Measurements from ENCODE around the gene TXNDC16. TPM values are rescaled to one million over a fixed set of nuclear protein-coding genes. Genes with fewer than 3 reads are reported as not detected.
"Not testable (repeated sequence)": the region's sequence is repeated elsewhere in the genome, so short reads cannot be mapped to it uniquely, and the experiment has no call there.

Gene TXNDC16
- polyA plus RNA-seq (2013, experiment 1 of 2): 8.7 TPM
- 11.0 TPM for polyA plus RNA-seq (2013, experiment 2 of 2)

DNA sequence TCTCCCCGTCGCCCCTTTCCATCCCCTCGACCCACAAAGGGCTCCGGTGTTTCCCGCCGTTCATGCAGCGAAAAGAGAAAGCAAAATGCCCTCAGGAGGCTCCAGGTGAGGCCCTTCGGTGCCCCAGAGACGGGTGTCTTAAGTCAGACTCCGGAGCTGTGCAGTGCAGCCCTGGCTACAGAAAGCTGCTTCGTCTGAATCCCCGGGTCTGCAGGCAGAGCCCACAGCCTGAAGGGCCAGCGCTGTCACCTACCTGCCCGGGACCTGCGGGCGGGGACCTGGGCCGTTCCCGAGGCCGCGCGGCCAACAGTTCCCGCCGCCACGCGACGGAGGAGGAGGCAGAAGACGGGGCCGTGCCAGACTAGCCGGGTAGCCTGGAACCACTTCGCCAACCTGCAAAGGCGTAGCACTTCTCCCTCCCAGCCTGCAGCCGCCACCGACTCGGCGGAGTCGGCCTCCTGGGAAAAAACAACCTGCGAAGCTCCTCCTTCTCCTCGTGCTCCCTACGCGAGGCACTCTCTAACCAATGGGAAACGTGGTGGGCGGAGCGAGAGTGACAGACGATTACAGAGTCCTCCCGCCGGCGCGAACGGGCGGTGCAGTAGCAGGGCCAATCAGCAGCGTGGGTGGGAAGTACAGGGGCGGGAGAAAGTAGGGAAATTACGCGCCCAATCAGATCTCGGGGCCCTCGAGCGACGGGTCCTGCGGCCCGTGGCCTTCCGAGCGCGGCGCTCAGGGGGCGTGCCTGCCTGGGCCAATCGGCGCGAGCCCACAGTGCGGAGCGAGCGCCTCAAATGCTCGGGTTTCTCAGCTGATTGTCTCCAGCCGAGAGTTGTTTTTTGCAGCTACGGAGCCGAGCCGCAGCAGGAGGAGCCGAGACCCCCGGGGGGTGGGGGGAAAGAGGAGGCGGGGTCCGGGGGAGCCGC lies at the start of gene TXNDC16, which contains the start of gene GPR137C:
TSS of gene TXNDC16 (minus strand) at position 443 of the 926 bp plus-strand sequence. CDS start 8,948 bp downstream, outside the sequence.
TSS of gene GPR137C (plus strand) at position 774 of the 926 bp plus-strand sequence. CDS start 312 bp downstream, outside the sequence.
- H3K9ac ChIP-seq (ENCODE audit: low read depth, low read length): peak within 1 kb of the TSS; percentile 80
- H3K27ac ChIP-seq (ENCODE audit: low read depth, low read length): peak within 1 kb of the TSS; percentile 75
- H3K27me3 ChIP-seq (ENCODE audit: insufficient read depth, low read length): peaks cover 17% of the 10 kb centered on the region
- H3K4me3 ChIP-seq (ENCODE audit: low read length): peak within 1 kb of the TSS; percentile 95
- no peaks in the 10 kb centered on the region for H3K36me3 ChIP-seq (ENCODE audit: insufficient read depth, low read length)
- peaks cover 9% of the 10 kb centered on the region; the same call in 1 of the 2 replicates for H3K4me1 ChIP-seq (ENCODE audit: insufficient read depth, low read length)
- no peaks in the 10 kb centered on the region for H3K9me3 ChIP-seq (ENCODE audit: insufficient read depth, low read depth, low read length)
- WGBS: under 1% methylated on average over 81 of the region's 81 CpGs

DNA sequence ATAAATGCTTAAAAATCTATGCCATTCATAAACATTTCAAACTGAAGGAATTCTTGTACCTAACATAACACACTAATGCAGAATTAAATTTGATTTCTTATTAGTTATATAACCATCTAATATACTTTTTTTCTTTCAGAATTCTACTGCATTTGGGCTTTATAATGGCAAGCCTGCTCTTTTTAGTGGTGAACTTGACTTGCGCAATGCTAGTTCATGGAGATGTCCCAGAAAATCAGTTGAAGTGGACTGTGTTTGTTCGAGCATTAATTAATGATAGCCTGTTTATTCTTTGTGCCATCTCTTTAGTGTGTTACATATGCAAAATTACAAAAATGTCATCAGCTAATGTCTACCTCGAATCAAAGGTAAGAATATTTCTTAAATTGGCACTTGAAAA lies 47.7 kb upstream of the TXNDC16 start:
- no peaks in the 10 kb centered on the region for H3K36me3 ChIP-seq (ENCODE audit: insufficient read depth, low read length)
- H3K4me1 ChIP-seq (ENCODE audit: insufficient read depth, low read length): peaks cover 7% of the 10 kb centered on the region; the same call in 1 of the 2 replicates
- peaks cover 4% of the 10 kb centered on the region; the same call in 1 of the 2 replicates for H3K9me3 ChIP-seq (ENCODE audit: insufficient read depth, low read depth, low read length)
- no peak overlapping the region for H3K27ac ChIP-seq (ENCODE audit: low read depth, low read length)
- WGBS: 99% methylated on average over 2 of the region's 3 CpGs
- H3K4me3 ChIP-seq (ENCODE audit: low read length): no peak overlapping the region
- H3K27me3 ChIP-seq (ENCODE audit: insufficient read depth, low read length): no peaks in the 10 kb centered on the region
- no peak overlapping the region for H3K9ac ChIP-seq (ENCODE audit: low read depth, low read length)

- Histone ChIP-seq H3K9ac (ENCODE audit: low read depth, low read length) (no peak overlapping the region), H3K9me3 (ENCODE audit: insufficient read depth, low read depth, low read length) (no peaks in the 10 kb centered on the region), H3K36me3 (ENCODE audit: insufficient read depth, low read length) (no peaks in the 10 kb centered on the region), H3K27me3 (ENCODE audit: insufficient read depth, low read length) (no peaks in the 10 kb centered on the region), H3K27ac (ENCODE audit: low read depth, low read length) (no peak overlapping the region), H3K4me3 (ENCODE audit: low read length) (no peak overlapping the region), H3K4me1 (ENCODE audit: insufficient read depth, low read length) (peaks cover 7% of the 10 kb centered on the region; the same call in 1 of the 2 replicates)
- 100% methylated on average over 1 of the region's 1 CpG for WGBS
These were observed 46.3 kb upstream of the TXNDC16 start for GRCh38 chr14:52598568-52598967.

GRCh38 chr14:52596861-52597260 lies 44.6 kb upstream of the TXNDC16 start:
- H3K36me3 ChIP-seq (ENCODE audit: insufficient read depth, low read length): no peaks in the 10 kb centered on the region
- 81% methylated on average over 4 of the region's 5 CpGs for WGBS
- no peaks in the 10 kb centered on the region for H3K9me3 ChIP-seq (ENCODE audit: insufficient read depth, low read depth, low read length)
- no peak overlapping the region for H3K4me3 ChIP-seq (ENCODE audit: low read length)
- H3K27me3 ChIP-seq (ENCODE audit: insufficient read depth, low read length): no peaks in the 10 kb centered on the region
- H3K4me1 ChIP-seq (ENCODE audit: insufficient read depth, low read length): peaks cover 7% of the 10 kb centered on the region; the same call in 1 of the 2 replicates
- H3K9ac ChIP-seq (ENCODE audit: low read depth, low read length): no peak overlapping the region
- H3K27ac ChIP-seq (ENCODE audit: low read depth, low read length): no peak overlapping the region

- Histone ChIP-seq H3K4me3 (ENCODE audit: low read length) (no peak overlapping the region), H3K27me3 (ENCODE audit: insufficient read depth, low read length) (no peaks in the 10 kb centered on the region), H3K27ac (ENCODE audit: low read depth, low read length) (no peak overlapping the region), H3K9ac (ENCODE audit: low read depth, low read length) (no peak overlapping the region), H3K4me1 (ENCODE audit: insufficient read depth, low read length) (peaks cover 7% of the 10 kb centered on the region; the same call in 1 of the 2 replicates), H3K36me3 (ENCODE audit: insufficient read depth, low read length) (no peaks in the 10 kb centered on the region), H3K9me3 (ENCODE audit: insufficient read depth, low read depth, low read length) (no peaks in the 10 kb centered on the region)
- WGBS: 69% methylated on average over 10 of the region's 10 CpGs
These were observed 44.0 kb upstream of the TXNDC16 start for GRCh38 chr14:52596320-52596719.

- H3K9me3 ChIP-seq (ENCODE audit: insufficient read depth, low read depth, low read length): no peaks in the 10 kb centered on the region
- no peaks in the 10 kb centered on the region for H3K36me3 ChIP-seq (ENCODE audit: insufficient read depth, low read length)
- WGBS: 100% methylated on average over 1 of the region's 1 CpG
These were observed 38.0 kb upstream of the TXNDC16 start for GRCh38 chr14:52590318-52590717.

GRCh38 chr14:52589646-52590045 lies 37.3 kb upstream of the TXNDC16 start:
- Histone ChIP-seq H3K27ac (ENCODE audit: low read depth, low read length) (no peak overlapping the region), H3K27me3 (ENCODE audit: insufficient read depth, low read length) (no peaks in the 10 kb centered on the region), H3K9ac (ENCODE audit: low read depth, low read length) (no peak overlapping the region), H3K36me3 (ENCODE audit: insufficient read depth, low read length) (no peaks in the 10 kb centered on the region), H3K4me1 (ENCODE audit: insufficient read depth, low read length) (no peaks in the 10 kb centered on the region), H3K9me3 (ENCODE audit: insufficient read depth, low read depth, low read length) (no peaks in the 10 kb centered on the region), H3K4me3 (ENCODE audit: low read length) (no peak overlapping the region)
- WGBS: 99% methylated on average over 3 of the region's 4 CpGs

More at GRCh38 chr14:52590318-52590717, 38.0 kb upstream of the TXNDC16 start:
- H3K4me1 ChIP-seq (ENCODE audit: insufficient read depth, low read length): no peaks in the 10 kb centered on the region
- H3K4me3 ChIP-seq (ENCODE audit: low read length): no peak overlapping the region
- no peaks in the 10 kb centered on the region for H3K27me3 ChIP-seq (ENCODE audit: insufficient read depth, low read length)
- H3K9ac ChIP-seq (ENCODE audit: low read depth, low read length): no peak overlapping the region
- H3K27ac ChIP-seq (ENCODE audit: low read depth, low read length): no peak overlapping the region

DNA sequence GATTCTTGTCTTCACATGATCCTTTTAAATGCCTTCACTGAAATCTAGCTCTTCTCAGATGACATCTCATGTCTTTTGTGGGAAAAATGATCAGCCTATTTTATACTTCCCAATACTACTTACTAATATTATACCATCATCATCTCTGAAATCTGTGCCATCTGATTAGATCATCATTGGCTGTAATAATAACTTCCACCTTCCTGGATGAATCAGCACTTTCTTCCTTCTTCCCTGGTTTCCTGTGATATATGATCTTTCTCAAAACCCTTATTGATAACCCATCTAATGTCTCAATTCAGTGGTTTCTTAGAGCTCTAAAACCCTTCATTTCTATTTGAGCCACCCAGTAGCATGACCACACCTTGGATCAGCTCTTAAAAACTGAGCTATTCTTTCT lies 31.2 kb upstream of the TXNDC16 start:
- Histone ChIP-seq H3K4me3 (ENCODE audit: low read length) (no peak overlapping the region), H3K27ac (ENCODE audit: low read depth, low read length) (no peak overlapping the region), H3K27me3 (ENCODE audit: insufficient read depth, low read length) (no peaks in the 10 kb centered on the region), H3K9me3 (ENCODE audit: insufficient read depth, low read depth, low read length) (no peaks in the 10 kb centered on the region), H3K36me3 (ENCODE audit: insufficient read depth, low read length) (no peaks in the 10 kb centered on the region), H3K9ac (ENCODE audit: low read depth, low read length) (no peak overlapping the region), H3K4me1 (ENCODE audit: insufficient read depth, low read length) (no peaks in the 10 kb centered on the region)

GRCh38 chr14:52575858-52576257 lies 23.6 kb upstream of the TXNDC16 start:
- Histone ChIP-seq H3K27me3 (ENCODE audit: insufficient read depth, low read length) (no peaks in the 10 kb centered on the region), H3K36me3 (ENCODE audit: insufficient read depth, low read length) (no peaks in the 10 kb centered on the region), H3K4me1 (ENCODE audit: insufficient read depth, low read length) (no peaks in the 10 kb centered on the region), H3K9ac (ENCODE audit: low read depth, low read length) (no peak overlapping the region), H3K27ac (ENCODE audit: low read depth, low read length) (no peak overlapping the region), H3K4me3 (ENCODE audit: low read length) (no peak overlapping the region), H3K9me3 (ENCODE audit: insufficient read depth, low read depth, low read length) (0 out of 2 replicates have a peak, but pooled peaks cover 6% of the 10 kb centered on the region)
- 93% methylated on average over 2 of the region's 2 CpGs for WGBS

DNA sequence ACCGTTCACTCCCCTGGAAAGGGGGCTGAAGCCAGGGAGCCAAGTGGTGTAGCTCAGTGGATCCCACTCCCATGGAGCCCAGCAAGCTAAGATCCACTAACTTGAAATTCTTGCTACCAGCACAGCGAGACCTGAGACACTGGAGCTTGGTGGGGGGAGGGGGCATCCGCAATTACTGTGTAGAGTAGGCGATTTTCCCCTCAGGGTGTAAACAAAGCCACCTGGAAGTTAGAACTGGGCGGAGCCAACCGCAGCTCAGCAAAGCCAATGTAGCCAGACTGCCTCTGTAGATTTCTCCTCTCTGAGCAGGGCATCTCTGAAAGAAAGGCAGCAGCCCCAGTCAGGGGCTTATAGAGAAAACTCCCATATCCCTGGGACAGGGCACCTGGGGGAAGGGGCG lies 16.1 kb upstream of the TXNDC16 start:
- not testable (repeated sequence) for H3K9me3 ChIP-seq (ENCODE audit: insufficient read depth, low read depth, low read length); H3K4me1 ChIP-seq (ENCODE audit: insufficient read depth, low read length); H3K4me3 ChIP-seq (ENCODE audit: low read length); H3K36me3 ChIP-seq (ENCODE audit: insufficient read depth, low read length); H3K9ac ChIP-seq (ENCODE audit: low read depth, low read length); H3K27ac ChIP-seq (ENCODE audit: low read depth, low read length); H3K27me3 ChIP-seq (ENCODE audit: insufficient read depth, low read length)
- WGBS: 83% methylated on average over 7 of the region's 7 CpGs

- WGBS: 86% methylated on average over 2 of the region's 2 CpGs
- Histone ChIP-seq H3K9me3 (ENCODE audit: insufficient read depth, low read depth, low read length) (no peaks in the 10 kb centered on the region; the same call in 1 of the 2 replicates), H3K27me3 (ENCODE audit: insufficient read depth, low read length) (no peaks in the 10 kb centered on the region), H3K4me1 (ENCODE audit: insufficient read depth, low read length) (no peaks in the 10 kb centered on the region), H3K27ac (ENCODE audit: low read depth, low read length) (no peak overlapping the region), H3K9ac (ENCODE audit: low read depth, low read length) (no peak overlapping the region), H3K36me3 (ENCODE audit: insufficient read depth, low read length) (no peaks in the 10 kb centered on the region), H3K4me3 (ENCODE audit: low read length) (no peak overlapping the region)
These were observed 10.8 kb upstream of the TXNDC16 start for GRCh38 chr14:52563120-52563519.

Data from HUES64 (cell line).